Osteocyte (in vitro differentiated cells): ENCODE measurements around the gene SLC6A19. TPM values are rescaled to one million over a fixed set of nuclear protein-coding genes. Genes with fewer than 3 reads are reported as not detected.

Experiments
- DNase-seq: peaks from one replicate; pipeline ENCODE4 v3.0.0; 2021; ENCODE audit warnings: mixed read lengths; ENCODE audit not compliant: unreplicated experiment; ENCODE audit errors: extremely low spot score
- H3K27ac Mint-ChIP-seq: one replicate; pipeline ENCODE4 v1.8.0; 2021; ENCODE audit warnings: mild to moderate bottlenecking, mixed read lengths; ENCODE audit not compliant: unreplicated experiment
- H3K27me3 Mint-ChIP-seq: one replicate; pipeline ENCODE4 v1.8.0; 2021; ENCODE audit warnings: mixed read lengths; ENCODE audit not compliant: unreplicated experiment
- H3K36me3 Mint-ChIP-seq: one replicate; pipeline ENCODE4 v1.8.0; 2021; ENCODE audit warnings: mixed read lengths; ENCODE audit not compliant: unreplicated experiment
- H3K4me1 Mint-ChIP-seq: one replicate; pipeline ENCODE4 v1.8.0; 2021; ENCODE audit warnings: mixed read lengths; ENCODE audit not compliant: unreplicated experiment
- H3K4me3 Mint-ChIP-seq: one replicate; pipeline ENCODE4 v1.8.0; 2021; ENCODE audit warnings: mild to moderate bottlenecking, moderate library complexity, mixed read lengths; ENCODE audit not compliant: unreplicated experiment
- H3K9me3 Mint-ChIP-seq: one replicate; pipeline ENCODE4 v1.8.0; 2021; ENCODE audit warnings: mixed read lengths; ENCODE audit not compliant: unreplicated experiment
- CTCF ChIP-seq: fragments of 200-600 bp; sonication (generic); IDR thresholded peaks from 2 replicates; pipeline ENCODE4 v1.5.0; 2021; ENCODE audit warnings: antibody characterized with exemption, mild to moderate bottlenecking, moderate library complexity
- total RNA-seq: library from RNA; stranded (reverse); gene quantifications from 2 replicates; pipeline ENCODE4 v1.2.1, GENCODE V29; 2021

SLC6A19 gene
- total RNA-seq, 1 donor from 2014 or later: not detected

GRCh38 chr5:1235838-1236237 is 34.4 kb downstream of the SLC6A19 start:
- TF ChIP-seq CTCF: no peak
- Mint-ChIP-seq H3K27me3 (no peaks in the 10 kb centered on the region), H3K9me3 (peaks cover 7% of the 10 kb centered on the region), H3K4me3 (no peak overlapping the region), H3K27ac (no peak overlapping the region), H3K36me3 (no peaks in the 10 kb centered on the region), H3K4me1 (no peaks in the 10 kb centered on the region)
- DNase-seq: no peak

GRCh38 chr5:1239505-1240251 is 38.3 kb downstream of the SLC6A19 start:
- no peak overlapping the region for H3K4me3 Mint-ChIP-seq
- TF ChIP-seq CTCF: no peak
- H3K4me1 Mint-ChIP-seq: no peaks in the 10 kb centered on the region
- H3K9me3 Mint-ChIP-seq: peaks cover 7% of the 10 kb centered on the region
- H3K27ac Mint-ChIP-seq: no peak overlapping the region
- H3K27me3 Mint-ChIP-seq: no peaks in the 10 kb centered on the region
- no peaks in the 10 kb centered on the region for H3K36me3 Mint-ChIP-seq
- no peak for DNase-seq

GRCh38 chr5:1240496-1241260 is 39.3 kb downstream of the SLC6A19 start:
- H3K4me1 Mint-ChIP-seq: no peaks in the 10 kb centered on the region
- TF ChIP-seq CTCF: no peak
- peaks cover 6% of the 10 kb centered on the region for H3K9me3 Mint-ChIP-seq
- H3K27ac Mint-ChIP-seq: no peak overlapping the region
- H3K4me3 Mint-ChIP-seq: no peak overlapping the region
- no peaks in the 10 kb centered on the region for H3K27me3 Mint-ChIP-seq
- DNase-seq: no peak
- H3K36me3 Mint-ChIP-seq: no peaks in the 10 kb centered on the region

- Mint-ChIP-seq H3K4me1 (no peaks in the 10 kb centered on the region), H3K27ac (no peak overlapping the region), H3K36me3 (no peaks in the 10 kb centered on the region), H3K27me3 (no peaks in the 10 kb centered on the region), H3K9me3 (no peaks in the 10 kb centered on the region), H3K4me3 (no peak overlapping the region)
- no peak for DNase-seq
- TF ChIP-seq CTCF: no peak
These were observed 40.2 kb downstream of the SLC6A19 start for GRCh38 chr5:1241509-1242080.
